BJ (cell line): ENCODE measurements around the gene IFNL3. TPM values are rescaled to one million over a fixed set of nuclear protein-coding genes. Genes with fewer than 3 reads are reported as not detected.

Experiments
- CTCF ChIA-PET: fragments of 350-600 bp; formaldehyde crosslinking; extraction: SDS; loops from one replicate; lab custom pipeline; 2021; ENCODE audit warnings: antibody characterized with exemption, inconsistent platforms; lab: Yijun Ruan, JAX
- POLR2A ChIA-PET: fragments of 300-600 bp; sonication (Branson Sonifier 250); formaldehyde crosslinking; extraction: SDS; loops from one replicate; lab custom pipeline; 2021; ENCODE audit warnings: antibody characterized with exemption; lab: Charles Lee
- DNase-seq: peaks from one replicate; pipeline ENCODE4 v3.0.0-alpha.2; 2011; ENCODE audit warnings: low read depth
- H3K27me3 ChIP-seq: 2 replicates; pipeline ENCODE4 v1.6.0; 2011; ENCODE audit warnings: low read length; ENCODE audit not compliant: control insufficient read depth, insufficient read depth
- H3K36me3 ChIP-seq: 2 replicates; pipeline ENCODE4 v1.5.1; 2011; ENCODE audit warnings: low read length; ENCODE audit not compliant: control insufficient read depth, insufficient read depth
- H3K4me3 ChIP-seq: 2 replicates; pipeline ENCODE4 v1.5.1; 2011; ENCODE audit warnings: low read depth, mild to moderate bottlenecking, control low read depth, low read length
- polyA plus RNA-seq: library from polyadenylated mRNA; depleted of rRNA; stranded (reverse); fragments of >200 nt; gene quantifications from 2 replicates; pipeline ENCODE4 v1.2.3, GENCODE V29; 2011
- TF ChIP-seq, protein P1 (sequence below): IDR thresholded peaks from 2 replicates; pipeline ENCODE4 v1.5.1; 2011; ENCODE audit warnings: low read depth, mild to moderate bottlenecking, control low read depth, inconsistent platforms, low read length, moderate library complexity; ENCODE audit not compliant: insufficient read depth

The IFNL3 gene
- polyA plus RNA-seq, 1 experiment: not detected

DNA sequence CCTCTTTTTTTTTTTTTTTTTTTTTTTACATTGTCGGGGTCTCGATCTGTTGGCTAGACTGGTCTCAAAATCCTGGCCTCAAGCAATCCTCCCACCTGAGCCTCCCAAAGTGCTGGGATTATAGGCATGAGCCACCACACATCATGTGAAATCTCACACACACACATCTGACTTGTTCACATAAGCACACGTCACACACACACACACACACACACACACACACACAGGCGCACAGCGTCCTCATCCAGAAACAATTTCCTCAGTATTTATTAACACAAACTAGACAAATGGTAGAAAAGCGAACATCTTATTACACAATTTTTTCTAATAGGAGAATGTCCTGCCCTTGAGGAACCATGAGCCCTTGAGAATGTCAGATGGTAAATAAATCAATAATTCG is 35.6 kb downstream of the IFNL3 start:
- Histone ChIP-seq H3K36me3 (no peaks in the 10 kb centered on the region), H3K4me3 (no peak overlapping the region), H3K27me3 (peaks cover 3% of the 10 kb centered on the region)
- no peak for DNase-seq
- TF ChIP-seq, protein P1, sequence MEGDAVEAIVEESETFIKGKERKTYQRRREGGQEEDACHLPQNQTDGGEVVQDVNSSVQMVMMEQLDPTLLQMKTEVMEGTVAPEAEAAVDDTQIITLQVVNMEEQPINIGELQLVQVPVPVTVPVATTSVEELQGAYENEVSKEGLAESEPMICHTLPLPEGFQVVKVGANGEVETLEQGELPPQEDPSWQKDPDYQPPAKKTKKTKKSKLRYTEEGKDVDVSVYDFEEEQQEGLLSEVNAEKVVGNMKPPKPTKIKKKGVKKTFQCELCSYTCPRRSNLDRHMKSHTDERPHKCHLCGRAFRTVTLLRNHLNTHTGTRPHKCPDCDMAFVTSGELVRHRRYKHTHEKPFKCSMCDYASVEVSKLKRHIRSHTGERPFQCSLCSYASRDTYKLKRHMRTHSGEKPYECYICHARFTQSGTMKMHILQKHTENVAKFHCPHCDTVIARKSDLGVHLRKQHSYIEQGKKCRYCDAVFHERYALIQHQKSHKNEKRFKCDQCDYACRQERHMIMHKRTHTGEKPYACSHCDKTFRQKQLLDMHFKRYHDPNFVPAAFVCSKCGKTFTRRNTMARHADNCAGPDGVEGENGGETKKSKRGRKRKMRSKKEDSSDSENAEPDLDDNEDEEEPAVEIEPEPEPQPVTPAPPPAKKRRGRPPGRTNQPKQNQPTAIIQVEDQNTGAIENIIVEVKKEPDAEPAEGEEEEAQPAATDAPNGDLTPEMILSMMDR: no peak
- ChIA-PET CTCF (no interaction called here), POLR2A (no interaction called here)

DNA sequence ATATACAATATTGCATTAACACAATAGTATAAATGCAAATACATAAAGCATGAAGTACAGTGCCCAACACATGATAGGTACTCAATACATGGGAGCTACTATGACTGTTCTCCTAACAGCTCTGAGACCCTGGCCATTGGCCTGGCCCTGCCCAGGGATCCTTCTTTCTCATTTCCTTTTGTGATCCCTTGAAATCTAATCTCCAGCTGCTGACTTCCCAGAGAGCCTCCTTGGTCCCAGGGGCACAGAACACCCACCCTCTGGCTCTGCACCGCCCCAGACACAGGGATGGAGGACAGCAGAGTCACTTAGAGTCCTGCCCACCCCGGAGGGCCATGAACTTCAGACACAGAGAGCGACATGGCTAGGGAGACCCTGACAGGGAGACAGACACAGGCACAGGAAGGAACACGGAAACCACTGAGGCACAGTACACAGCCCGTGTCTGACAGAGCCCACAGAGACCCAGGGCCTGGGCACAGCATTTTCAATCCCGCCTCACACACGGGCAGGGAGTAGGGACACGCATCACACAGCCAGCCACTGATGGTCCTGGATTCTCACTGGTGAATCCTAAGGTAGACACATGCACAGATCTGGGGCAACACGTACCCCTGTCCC is 36.5 kb downstream of the IFNL3 start:
- Histone ChIP-seq H3K36me3 (no peaks in the 10 kb centered on the region), H3K4me3 (no peak overlapping the region), H3K27me3 (peaks cover 5% of the 10 kb centered on the region)
- CTCF ChIA-PET: no interaction called here
- DNase-seq: no peak
- TF ChIP-seq, protein P1: no peak
- POLR2A ChIA-PET: no interaction called here

DNA sequence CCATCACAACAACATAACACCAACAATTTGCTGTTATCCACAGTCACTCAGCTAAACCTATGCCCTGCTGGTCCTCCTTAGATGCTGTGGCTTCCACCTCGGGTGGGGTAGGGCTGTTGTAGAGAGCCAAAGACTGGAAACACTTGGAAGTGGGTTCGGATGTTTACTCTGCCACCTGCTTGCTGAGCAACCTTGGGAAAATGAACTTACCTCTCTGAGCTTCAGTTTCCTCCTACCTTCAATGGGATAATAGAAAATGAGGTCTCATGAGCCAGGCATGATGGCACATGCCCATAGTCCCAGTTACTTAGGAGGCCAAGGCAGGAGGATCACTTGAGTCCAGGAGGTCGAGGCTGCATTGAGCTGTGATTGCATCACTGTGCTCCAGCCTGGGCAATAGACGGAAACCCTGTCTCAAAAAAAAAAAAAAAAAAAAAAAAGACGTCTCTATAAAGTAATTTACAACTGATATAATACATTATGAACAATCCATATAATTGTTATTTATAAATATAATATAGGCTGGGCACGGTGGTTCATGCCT is 37.4 kb downstream of the IFNL3 start:
- CTCF ChIA-PET: interaction anchor here (0.8 kb wide), 1 partner anchor 11 kb away, joined by 3 read pairs; the partner anchor contains the start of gene NCCRP1
- POLR2A ChIA-PET: no interaction called here
- Histone ChIP-seq H3K36me3 (no peaks in the 10 kb centered on the region), H3K4me3 (no peak overlapping the region), H3K27me3 (peaks cover 10% of the 10 kb centered on the region)
- TF ChIP-seq, protein P1: no peak
- DNase-seq: no peak

DNA sequence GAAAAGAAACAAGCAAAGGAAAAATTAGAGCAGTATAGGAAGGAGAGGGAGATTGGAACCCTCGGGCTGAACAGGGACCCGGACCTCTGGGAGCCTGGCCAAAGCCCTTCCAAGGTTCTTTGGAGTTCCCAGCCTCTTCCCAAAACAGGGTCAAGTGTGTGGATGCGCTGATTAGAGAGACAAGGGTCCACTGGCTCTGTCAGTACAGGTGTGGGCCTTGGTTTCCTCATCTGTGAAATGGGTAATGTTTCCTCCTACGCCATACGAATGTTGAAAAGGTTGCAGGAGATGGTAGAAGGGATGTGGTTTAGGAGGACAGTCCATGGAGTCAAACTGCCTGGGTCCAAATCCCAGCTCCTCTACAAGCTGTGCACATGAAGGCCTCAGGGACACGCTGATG is 38.7 kb downstream of the IFNL3 start:
- CTCF ChIA-PET: no interaction called here
- H3K36me3 ChIP-seq: no peaks in the 10 kb centered on the region
- POLR2A ChIA-PET: no interaction called here
- no peak overlapping the region for H3K4me3 ChIP-seq
- TF ChIP-seq, protein P1: no peak
- no peak for DNase-seq
- H3K27me3 ChIP-seq: peaks cover 11% of the 10 kb centered on the region

DNA sequence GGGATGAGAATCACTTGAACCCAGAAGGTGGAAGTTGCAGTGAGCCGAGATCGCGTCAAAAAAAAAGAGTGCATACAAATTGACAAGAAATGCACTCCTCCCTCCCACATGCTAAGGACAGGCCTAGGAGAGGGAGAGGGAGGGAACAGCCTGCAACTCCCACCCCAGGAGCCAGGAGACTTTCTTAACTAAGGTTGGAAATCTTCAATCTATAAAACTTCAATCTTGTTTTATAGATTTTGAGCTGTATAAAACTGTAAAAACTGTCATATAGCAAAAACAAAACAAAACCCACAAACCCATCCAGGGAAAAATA is 39.4 kb downstream of the IFNL3 start:
- ChIA-PET POLR2A (no interaction called here), CTCF (no interaction called here)
- Histone ChIP-seq H3K27me3 (peaks cover 15% of the 10 kb centered on the region), H3K36me3 (no peaks in the 10 kb centered on the region), H3K4me3 (no peak overlapping the region)
- DNase-seq: no peak
- TF ChIP-seq, protein P1: no peak
